GM12872 (cell line): ENCODE measurements around the gene SART3.

Experiments used
- TF ChIP-seq, protein P1 (sequence below): IDR thresholded peaks from 3 replicates; pipeline ENCODE4 v1.5.1; 2011; ENCODE audit warnings: low read depth, mild to moderate bottlenecking, low read length, moderate library complexity; ENCODE audit not compliant: insufficient read depth

Gene SART3

DNA sequence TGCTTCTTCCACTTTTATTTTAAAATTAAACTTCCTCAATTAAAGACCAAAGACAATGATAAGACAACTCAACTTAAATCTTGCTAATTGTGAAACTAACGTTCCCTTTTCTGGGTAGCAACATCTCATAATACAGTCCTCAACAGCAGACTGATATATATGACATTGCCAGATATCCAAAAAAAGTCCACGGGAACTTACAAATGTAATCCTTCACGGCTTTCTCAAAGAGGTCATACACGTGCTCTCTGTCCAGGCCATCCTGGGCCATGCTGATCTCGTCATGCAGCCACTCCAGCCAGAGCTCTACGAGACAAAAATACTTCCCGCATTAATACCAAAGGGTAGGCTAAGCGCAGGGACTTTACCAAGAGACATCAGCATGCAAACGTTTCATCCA, 13.3 kb downstream of the SART3 start:
- TF ChIP-seq, protein P1, sequence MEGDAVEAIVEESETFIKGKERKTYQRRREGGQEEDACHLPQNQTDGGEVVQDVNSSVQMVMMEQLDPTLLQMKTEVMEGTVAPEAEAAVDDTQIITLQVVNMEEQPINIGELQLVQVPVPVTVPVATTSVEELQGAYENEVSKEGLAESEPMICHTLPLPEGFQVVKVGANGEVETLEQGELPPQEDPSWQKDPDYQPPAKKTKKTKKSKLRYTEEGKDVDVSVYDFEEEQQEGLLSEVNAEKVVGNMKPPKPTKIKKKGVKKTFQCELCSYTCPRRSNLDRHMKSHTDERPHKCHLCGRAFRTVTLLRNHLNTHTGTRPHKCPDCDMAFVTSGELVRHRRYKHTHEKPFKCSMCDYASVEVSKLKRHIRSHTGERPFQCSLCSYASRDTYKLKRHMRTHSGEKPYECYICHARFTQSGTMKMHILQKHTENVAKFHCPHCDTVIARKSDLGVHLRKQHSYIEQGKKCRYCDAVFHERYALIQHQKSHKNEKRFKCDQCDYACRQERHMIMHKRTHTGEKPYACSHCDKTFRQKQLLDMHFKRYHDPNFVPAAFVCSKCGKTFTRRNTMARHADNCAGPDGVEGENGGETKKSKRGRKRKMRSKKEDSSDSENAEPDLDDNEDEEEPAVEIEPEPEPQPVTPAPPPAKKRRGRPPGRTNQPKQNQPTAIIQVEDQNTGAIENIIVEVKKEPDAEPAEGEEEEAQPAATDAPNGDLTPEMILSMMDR, result no peak

DNA sequence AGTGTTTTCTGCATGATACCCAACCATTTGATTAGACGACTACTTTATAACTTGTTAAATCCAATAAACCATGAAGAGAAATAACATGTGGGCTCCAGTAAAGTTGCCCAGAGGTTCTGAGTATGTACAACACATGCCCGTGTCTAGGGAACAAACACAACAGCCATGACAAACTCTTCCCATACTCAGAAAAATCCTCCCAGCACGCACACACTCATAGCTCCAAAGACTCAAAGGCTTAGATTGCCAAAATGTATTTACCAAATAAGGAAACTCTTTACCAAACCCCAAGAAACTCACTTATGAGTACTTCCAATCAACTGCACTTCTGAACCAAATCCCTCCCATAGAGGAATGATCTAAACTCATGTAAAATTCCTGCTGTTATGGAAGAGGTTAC, 17.3 kb downstream of the SART3 start:
- TF ChIP-seq, protein P1, result no peak

DNA sequence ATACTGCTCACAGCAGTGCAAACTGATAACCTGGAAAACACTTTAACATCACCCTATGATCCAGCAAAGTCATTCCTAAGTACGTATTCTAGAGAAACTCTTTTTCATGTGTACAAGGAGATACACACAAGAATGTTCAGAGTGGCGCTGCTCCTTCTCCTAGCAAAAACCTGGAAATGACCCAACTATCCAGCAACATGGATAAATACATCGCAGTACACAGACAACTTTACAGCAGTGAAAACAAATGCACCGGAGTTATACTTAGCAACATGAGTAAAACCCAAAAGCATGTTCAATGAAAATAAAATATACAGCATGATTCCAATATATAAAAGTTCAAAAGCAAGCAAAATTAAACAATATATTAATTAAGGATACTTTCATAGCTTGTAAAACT, 18.7 kb downstream of the SART3 start:
- TF ChIP-seq, protein P1, result no peak

DNA sequence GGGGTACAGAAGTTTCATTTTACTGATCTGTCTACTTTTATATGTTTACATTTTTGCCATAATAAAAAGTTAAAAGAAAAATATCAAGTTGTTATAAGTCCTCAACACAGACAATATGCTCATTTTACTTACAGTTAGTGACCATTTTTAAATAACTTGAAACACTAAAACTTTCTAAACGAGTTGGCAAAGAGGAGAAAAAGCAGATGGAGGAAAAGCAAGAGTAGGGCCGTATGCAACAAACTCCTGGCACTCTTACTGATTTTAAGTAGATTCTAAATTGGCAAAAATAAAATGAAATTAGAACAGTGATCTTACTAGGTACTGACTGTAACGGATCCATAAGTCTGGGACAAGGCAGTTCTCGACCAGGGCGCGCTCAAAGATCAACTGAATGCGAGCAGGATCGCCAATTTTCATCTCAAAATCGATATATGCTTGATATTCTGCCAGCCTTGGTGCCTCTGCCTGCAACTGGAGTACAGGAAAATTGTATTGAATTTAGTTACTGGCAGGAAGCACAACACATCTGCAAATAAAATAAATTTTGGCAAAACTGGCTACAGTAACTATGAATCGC, 22.3 kb downstream of the SART3 start:
- TF ChIP-seq, protein P1, result no peak

DNA sequence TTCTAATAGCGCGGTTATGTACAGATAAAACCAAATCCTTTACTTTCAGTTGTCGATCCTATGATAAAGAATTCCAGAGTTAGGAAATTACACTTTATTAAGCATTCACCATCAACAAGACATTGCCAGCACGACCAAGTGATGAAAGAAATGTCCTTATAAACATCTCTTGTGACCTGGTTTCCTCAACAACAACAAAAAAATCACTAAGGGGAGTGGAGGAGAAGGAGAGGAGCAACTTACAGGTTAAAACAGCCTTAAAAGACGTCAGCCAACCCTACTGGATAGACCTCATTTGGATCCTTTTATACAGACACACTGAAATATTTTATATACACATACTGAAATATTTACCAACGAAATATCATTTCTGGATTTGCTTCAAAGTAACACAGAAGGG, 22.8 kb downstream of the SART3 start:
- TF ChIP-seq, protein P1, result no peak

DNA sequence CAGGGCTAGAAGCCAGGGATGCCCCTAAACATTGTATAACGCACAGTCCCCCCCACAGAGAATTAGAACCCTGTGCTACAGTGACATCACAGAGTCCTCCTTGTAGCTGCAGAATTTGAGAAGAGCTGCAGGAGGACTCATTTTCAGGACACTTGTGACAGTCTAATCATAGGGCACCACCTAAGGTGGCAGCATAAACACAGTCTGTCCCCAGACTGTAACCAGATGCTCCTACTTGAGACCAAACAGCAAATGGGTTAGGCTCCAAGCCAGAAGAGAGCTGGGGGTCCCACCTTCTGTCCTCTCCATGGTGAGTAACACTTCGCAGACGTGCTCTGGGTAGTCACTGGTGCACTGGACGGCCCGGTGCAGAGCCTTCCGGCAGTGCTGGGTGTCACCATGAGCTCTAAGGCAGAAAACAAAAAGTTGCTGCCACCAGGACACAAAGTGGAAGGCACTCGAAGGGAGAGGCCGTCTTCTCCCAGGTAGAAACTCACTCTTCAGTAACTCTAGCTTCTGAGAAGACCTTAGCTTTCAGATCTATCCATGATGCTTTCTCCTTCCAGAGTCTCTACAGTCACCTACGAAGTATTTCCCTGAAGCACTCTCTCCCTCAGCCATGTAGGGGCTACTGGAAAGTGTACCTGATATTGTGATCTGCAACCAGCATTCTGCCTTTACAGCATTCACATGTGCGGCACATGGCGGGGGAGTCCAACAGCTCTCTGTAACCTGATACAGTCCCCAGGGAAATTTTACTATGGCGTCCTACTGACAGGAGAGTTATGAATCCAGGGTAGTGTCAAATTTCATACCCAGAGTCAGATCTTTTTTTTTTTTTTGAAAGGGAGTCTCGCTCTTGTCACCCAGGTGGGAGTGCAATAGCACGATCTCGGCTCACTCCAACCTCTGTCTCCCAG, 28.8 kb downstream of the SART3 start:
- TF ChIP-seq, protein P1, result no peak

DNA sequence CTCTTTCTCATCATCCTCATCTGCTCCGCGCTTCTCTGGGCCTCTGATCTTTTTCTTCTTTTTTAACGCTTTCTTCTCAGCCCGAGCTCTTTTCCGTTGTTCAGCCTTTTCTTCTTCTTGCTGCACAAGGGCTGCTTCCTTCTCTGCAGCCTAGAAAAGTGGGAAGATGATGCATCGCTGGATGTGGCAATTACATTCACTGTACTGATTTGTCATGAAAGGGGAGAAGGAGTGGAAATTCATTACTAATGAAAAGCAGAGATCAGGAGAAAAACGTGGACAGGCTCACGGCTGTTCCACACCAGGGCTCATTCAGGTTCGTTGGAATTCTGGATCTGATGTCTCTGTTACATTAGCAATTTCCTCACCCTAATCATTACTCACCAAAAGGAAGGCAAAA, 30.8 kb downstream of the SART3 start:
- TF ChIP-seq, protein P1, result no peak
